ENCODE results near the gene NTMT1.

DNA sequence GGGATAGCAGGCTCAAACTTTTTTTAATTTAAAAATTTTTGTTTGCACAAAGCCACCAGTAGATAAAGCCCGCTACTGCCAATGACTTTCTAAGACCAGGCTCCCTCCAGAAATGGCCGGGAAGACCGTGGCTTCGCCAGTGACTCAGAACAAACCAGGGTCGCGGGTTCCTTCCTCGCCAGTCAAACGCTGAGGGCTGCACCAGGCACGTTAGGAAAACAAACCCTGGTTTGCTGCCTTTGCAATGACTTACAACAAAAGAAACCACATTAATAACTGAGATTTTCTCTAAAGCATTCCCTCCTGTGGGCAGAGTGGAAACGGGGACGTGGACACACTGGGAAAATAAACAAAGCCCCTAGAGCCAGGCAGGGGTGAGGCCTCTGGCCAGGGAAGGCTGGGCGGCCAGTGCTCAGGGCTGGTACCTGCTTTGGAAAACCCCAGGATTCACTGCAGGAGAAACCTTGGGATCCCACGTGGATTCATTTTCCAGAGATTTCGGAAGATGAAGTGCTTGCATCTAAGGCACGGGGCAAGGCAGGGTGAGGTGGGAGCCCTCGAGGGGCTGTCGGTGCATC, 43.3 kb downstream of the NTMT1 start:
- no peak for TF ChIP-seq CTCF (IDR thresholded peaks at IDR 0.05; ENCODE audit: low read depth, low read length)
- no peak for TF ChIP-seq EZH2phosphoT487 (IDR thresholded peaks at IDR 0.05; ENCODE audit: low read depth)
